ENCODE measurements around the gene LRP4.

LRP4 gene

DNA sequence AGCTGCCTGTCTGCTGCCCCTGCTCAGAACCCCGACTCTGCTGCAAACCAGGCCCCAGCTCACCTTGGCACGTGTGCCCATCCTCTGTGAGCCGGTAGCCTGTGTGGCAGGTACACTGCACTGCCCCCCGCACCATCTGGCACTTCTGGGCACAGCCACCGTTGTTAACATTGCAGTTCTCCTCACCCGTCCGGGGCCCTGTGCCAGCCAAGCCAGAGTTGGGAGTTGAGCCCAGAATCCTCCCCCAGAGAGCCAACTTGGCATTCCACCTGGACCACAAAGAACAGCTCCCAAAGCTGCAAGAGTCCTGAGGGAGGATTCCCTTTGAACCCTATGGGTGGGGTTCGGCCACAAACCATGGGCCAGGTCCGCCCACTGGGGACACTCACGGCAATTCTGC lies 22.5 kb downstream of the LRP4 start:
- in situ Hi-C loops (cut with MboI; ENCODE audit: low pct_unique_long_range_greater_than_20kb, low sequenced_read_pairs, unreplicated experiment) = no loop called here
- no peak for TF ChIP-seq CTCF (IDR thresholded peaks at IDR 0.05; ENCODE audit: extremely low read depth, insufficient read depth, missing control alignments)
- DNase-seq (ENCODE audit: low spot score) = no peak

DNA sequence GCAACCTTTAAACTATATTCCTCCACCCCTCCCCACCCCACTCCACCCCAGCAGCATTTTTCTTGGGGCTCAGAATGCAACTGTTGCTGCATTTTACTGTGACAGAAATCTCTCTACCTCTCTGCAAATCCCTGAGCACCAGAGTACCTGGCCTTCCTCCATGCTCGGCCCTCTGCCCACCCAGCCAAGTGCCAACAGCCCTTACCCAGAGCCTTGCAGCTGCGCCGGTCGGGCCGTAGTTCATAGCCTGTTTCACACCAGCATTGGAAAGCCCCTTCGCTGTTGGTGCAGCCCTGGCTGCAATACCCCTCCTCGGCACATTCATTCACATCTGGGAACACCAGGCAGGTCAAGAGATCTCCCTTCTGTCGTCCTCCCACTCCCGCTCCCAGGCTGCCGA lies 23.4 kb downstream of the LRP4 start:
- DNase-seq (ENCODE audit: low spot score) = no peak
- in situ Hi-C loops (cut with MboI; ENCODE audit: low pct_unique_long_range_greater_than_20kb, low sequenced_read_pairs, unreplicated experiment) = no loop called here
- TF ChIP-seq CTCF (IDR thresholded peaks at IDR 0.05; ENCODE audit: extremely low read depth, insufficient read depth, missing control alignments) = no peak

- in situ Hi-C loops (cut with MboI; ENCODE audit: low pct_unique_long_range_greater_than_20kb, low sequenced_read_pairs, unreplicated experiment) = no loop called here
- DNase-seq (ENCODE audit: low spot score) = no peak
- TF ChIP-seq CTCF (IDR thresholded peaks at IDR 0.05; ENCODE audit: extremely low read depth, insufficient read depth, missing control alignments) = no peak
These were observed 23.8 kb downstream of the LRP4 start for GRCh38 chr11:46894506-46894905.

GRCh38 chr11:46892838-46893237 lies 25.5 kb downstream of the LRP4 start:
- TF ChIP-seq CTCF (IDR thresholded peaks at IDR 0.05; ENCODE audit: extremely low read depth, insufficient read depth, missing control alignments) = no peak
- in situ Hi-C loops (cut with MboI; ENCODE audit: low pct_unique_long_range_greater_than_20kb, low sequenced_read_pairs, unreplicated experiment) = no loop called here
- DNase-seq (ENCODE audit: low spot score) = no peak

DNA sequence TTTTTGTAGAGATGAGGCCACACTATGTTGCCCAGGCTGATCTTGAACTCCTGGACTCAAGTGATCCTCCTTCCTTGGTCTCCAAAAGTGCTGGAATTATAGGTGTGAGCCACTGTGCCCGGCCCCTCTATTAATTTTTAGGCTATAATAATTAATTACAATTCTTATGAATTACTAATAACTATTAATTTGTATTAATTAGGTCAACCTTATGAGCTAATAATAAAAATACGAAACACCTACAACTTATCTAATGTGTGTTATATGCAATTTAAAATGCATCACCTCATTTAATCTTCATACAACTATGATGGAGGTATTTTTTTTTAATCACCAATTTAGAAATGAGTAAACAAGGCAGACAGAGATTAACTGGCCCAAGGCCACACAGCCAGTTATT lies 26.2 kb downstream of the LRP4 start:
- in situ Hi-C loops (cut with MboI; ENCODE audit: low pct_unique_long_range_greater_than_20kb, low sequenced_read_pairs, unreplicated experiment) = no loop called here
- TF ChIP-seq CTCF (IDR thresholded peaks at IDR 0.05; ENCODE audit: extremely low read depth, insufficient read depth, missing control alignments) = no peak
- no peak for DNase-seq (ENCODE audit: low spot score)

DNA sequence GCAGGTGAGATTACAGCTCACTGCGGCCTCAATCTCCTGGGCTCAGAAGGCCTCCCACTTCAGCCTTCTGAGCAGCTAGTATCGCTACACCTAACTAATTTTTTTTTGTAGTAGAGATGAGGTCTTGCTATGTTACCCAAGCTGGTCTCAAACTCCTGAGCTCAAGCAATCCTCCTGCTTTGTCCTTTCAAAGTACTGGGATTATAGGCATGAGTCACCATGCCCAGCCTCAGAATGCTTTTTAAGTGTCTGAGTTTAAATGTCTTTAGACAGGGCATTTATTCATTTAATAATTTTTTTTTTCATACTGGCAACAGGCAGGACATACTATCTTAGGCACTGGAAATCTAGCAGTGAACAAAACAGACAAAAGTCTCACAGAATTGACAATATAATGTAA lies 27.7 kb downstream of the LRP4 start:
- no peak for TF ChIP-seq CTCF (IDR thresholded peaks at IDR 0.05; ENCODE audit: extremely low read depth, insufficient read depth, missing control alignments)
- no peak for DNase-seq (ENCODE audit: low spot score)
- in situ Hi-C loops (cut with MboI; ENCODE audit: low pct_unique_long_range_greater_than_20kb, low sequenced_read_pairs, unreplicated experiment) = no loop called here

All from GM13977 (cell line).